H1 (cell line): ENCODE measurements around the gene PML. TPM values are rescaled to one million over a fixed set of nuclear protein-coding genes. Genes with fewer than 3 reads are reported as not detected.

Experiments used
- CTBP2 ChIP-seq: IDR thresholded peaks from 2 replicates; pipeline ENCODE4 v1.7.0; 2011; ENCODE audit warnings: borderline replicate concordance, mild to moderate bottlenecking, moderate library complexity, mixed read lengths, low read length; ENCODE audit not compliant: insufficient read depth, insufficient read length
- GABPA ChIP-seq: IDR thresholded peaks from 2 replicates; pipeline ENCODE4 v1.6.1; 2011; ENCODE audit warnings: mild to moderate bottlenecking, low read length, moderate library complexity, borderline replicate concordance; ENCODE audit not compliant: insufficient read depth
- SP4 ChIP-seq: IDR thresholded peaks from 2 replicates; pipeline ENCODE4 v1.6.1; 2012; ENCODE audit warnings: low read length, inconsistent platforms
- YY1 ChIP-seq: IDR thresholded peaks from 2 replicates; pipeline ENCODE4 v1.6.1; 2011; ENCODE audit warnings: low read depth, mild to moderate bottlenecking, low read length
- polyA plus RNA-seq, 7 experiments: library from polyadenylated mRNA; depleted of rRNA in 3 of 7; stranded (reverse) in 5 of 7; unstranded in 2 of 7; fragments of >200 nt in 5 of 7; fragments of 200-250 nt in 2 of 7; gene quantifications; 1 replicate in 5 of 7; 2 replicates in 1 of 7; 4 replicates in 1 of 7; pipeline versions ENCODE4 v1.2.1 to v1.2.3, GENCODE V29; 2011 to 2013; ENCODE audit warnings: missing spikeins in 2 of 7, mixed read lengths in 2 of 7
- total RNA-seq: library from RNA; stranded (reverse); fragmentation: NEBNext Ultra II Directional; extraction: Animal tissue kit (Norgen Biotek cat#: 25700); gene quantifications from 2 replicates; pipeline ENCODE4 v1.2.1, GENCODE V29; 2021

The PML gene
- total and polyA plus RNA-seq, 2 of the 8 experiments (the other 6 are each of a cell fraction or from before 2014, with no cell fraction given): 14.9 to 30.3 TPM

DNA sequence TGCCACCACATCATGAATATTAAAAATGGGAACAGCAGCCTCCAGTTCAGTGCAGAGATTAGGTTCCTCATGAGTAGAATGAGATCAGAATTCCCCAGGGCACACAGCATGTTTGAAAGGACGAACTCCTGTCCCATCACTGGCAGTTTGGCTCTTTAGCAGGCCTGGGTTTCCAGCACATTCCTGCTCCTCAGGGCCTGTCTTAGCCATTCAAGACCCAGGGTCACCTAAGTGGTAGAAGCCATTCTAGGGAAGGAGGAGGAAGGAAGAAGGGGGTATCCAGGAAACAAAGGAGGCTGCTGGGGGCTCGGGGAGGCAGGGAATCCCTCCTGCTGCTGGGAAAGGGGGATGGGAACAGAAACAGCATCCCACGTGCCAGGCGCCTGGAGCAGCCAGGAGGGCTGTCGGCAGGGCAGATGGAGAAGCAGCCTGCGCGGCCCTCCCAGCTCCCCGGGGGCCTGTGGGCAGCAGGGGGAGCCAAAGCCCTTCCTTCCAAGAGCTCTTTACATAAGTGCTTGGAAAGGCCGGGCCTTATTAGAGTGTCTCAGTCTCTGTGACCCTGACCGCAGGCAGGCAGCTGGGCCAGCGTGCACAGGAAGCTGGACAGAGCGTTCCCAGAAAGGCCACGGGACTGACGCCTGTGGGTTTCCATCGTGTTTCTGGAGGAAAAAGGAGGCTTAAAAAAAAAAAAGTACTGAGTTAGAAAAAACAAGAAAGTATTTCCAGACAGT lies 43.5 kb upstream of the PML start (continued):
- TF ChIP-seq GABPA (peak; percentile 40; the same call in 1 of the 2 replicates), CTBP2 (no peak), YY1 (0 out of 2 replicates have a peak, but pooled peaks have one; percentile 7), SP4 (no peak; the same call in 1 of the 2 replicates)
